ENCODE results near the gene AGPAT3. TPM values are rescaled to one million over a fixed set of nuclear protein-coding genes. Genes with fewer than 3 reads are reported as not detected.

Gene AGPAT3
- total and polyA plus RNA-seq, 8 donors: 13.6 to 49.6 (median 31.4) TPM

- Histone ChIP-seq H3K4me3 (no peak overlapping the region), H3K27me3 (no peaks in the 10 kb centered on the region), H3K36me3 (no peaks in the 10 kb centered on the region), H3K9me3 (no peaks in the 10 kb centered on the region), H3K27ac (no peak overlapping the region), H3K4me1 (no peaks in the 10 kb centered on the region)
- ATAC-seq: no peak
- FAIRE-seq: no peak
- intact Hi-C loops (cut with DNase I): no loop called here
- WGBS, 2 donors: 83 to 85% methylated on average over 10 of the region's 10 CpGs
- no peak for DNase-seq
- no peak for TF ChIP-seq CTCF (IDR thresholded peaks at IDR 0.05)
These were observed 137.5 kb downstream of the AGPAT3 start for GRCh38 chr21:44002511-44002910.

- H3K4me3 ChIP-seq: no peak overlapping the region
- intact Hi-C loops (cut with DNase I): no loop called here
- FAIRE-seq (no peak), ATAC-seq (no peak), DNase-seq (no peak)
- no peaks in the 10 kb centered on the region for H3K36me3 ChIP-seq
- WGBS, 2 donors: 79 to 89% methylated on average over 5 of the region's 5 CpGs
- no peak overlapping the region for H3K27ac ChIP-seq
- no peaks in the 10 kb centered on the region for H3K4me1 ChIP-seq
- no peaks in the 10 kb centered on the region for H3K9me3 ChIP-seq
- TF ChIP-seq CTCF (IDR thresholded peaks at IDR 0.05): no peak
- no peaks in the 10 kb centered on the region for H3K27me3 ChIP-seq
These were observed 138.4 kb downstream of the AGPAT3 start for GRCh38 chr21:44003307-44003966.

GRCh38 chr21:44005071-44005470 lies 140.0 kb downstream of the AGPAT3 start:
- H3K27me3 ChIP-seq: no peaks in the 10 kb centered on the region
- no peak for DNase-seq
- no peaks in the 10 kb centered on the region for H3K9me3 ChIP-seq
- TF ChIP-seq CTCF (IDR thresholded peaks at IDR 0.05): no peak
- no peaks in the 10 kb centered on the region for H3K36me3 ChIP-seq
- no peak overlapping the region for H3K27ac ChIP-seq
- H3K4me3 ChIP-seq: no peak overlapping the region
- no peak for FAIRE-seq
- intact Hi-C loops (cut with DNase I): no loop called here
- no peaks in the 10 kb centered on the region for H3K4me1 ChIP-seq
- 77 to 83% methylated on average over 13 of the region's 13 CpGs for WGBS, 2 donors
- no peak for ATAC-seq

GRCh38 chr21:44005593-44005992 lies 140.6 kb downstream of the AGPAT3 start:
- no peaks in the 10 kb centered on the region for H3K9me3 ChIP-seq
- FAIRE-seq: no peak
- no peak for ATAC-seq
- H3K4me1 ChIP-seq: no peaks in the 10 kb centered on the region
- DNase-seq: no peak
- intact Hi-C loops (cut with DNase I): no loop called here
- no peak overlapping the region for H3K27ac ChIP-seq
- no peak overlapping the region for H3K4me3 ChIP-seq
- no peak for TF ChIP-seq CTCF (IDR thresholded peaks at IDR 0.05)
- H3K36me3 ChIP-seq: no peaks in the 10 kb centered on the region
- H3K27me3 ChIP-seq: no peaks in the 10 kb centered on the region
- WGBS, 2 donors: 71 to 73% methylated on average over 9 of the region's 9 CpGs

GRCh38 chr21:44006017-44006619 lies 141.1 kb downstream of the AGPAT3 start:
- ATAC-seq: peak in 3 of 4 donors; percentile 69 to 73 (median 71)
- intact Hi-C loops (cut with DNase I): no loop called here
- H3K27ac ChIP-seq: no peak overlapping the region

More at GRCh38 chr21:44006017-44006619, 141.1 kb downstream of the AGPAT3 start:
- peaks cover 0 to under 1% (median 0%) of the 10 kb centered on the region in 3 donors for H3K4me1 ChIP-seq
- no peaks in the 10 kb centered on the region for H3K27me3 ChIP-seq
- FAIRE-seq (no peak), DNase-seq (no peak)
- H3K4me3 ChIP-seq: no peak overlapping the region
- H3K36me3 ChIP-seq: no peaks in the 10 kb centered on the region
- WGBS, 2 donors: 56 to 68% methylated on average over 9 of the region's 9 CpGs
- no peaks in the 10 kb centered on the region for H3K9me3 ChIP-seq
- no peak for TF ChIP-seq CTCF (IDR thresholded peaks at IDR 0.05)

All from pancreas (tissue), 10 donors.